GM12801 (cell line): ENCODE results near the gene CCDC68.

ENCODE experiments used
- CTCF ChIP-seq: IDR thresholded peaks from one replicate; pipeline ENCODE4 v1.5.1; 2011; ENCODE audit warnings: control low read depth; ENCODE audit not compliant: insufficient read length; ENCODE audit errors: extremely low read depth

CCDC68 gene

GRCh38 chr18:54948350-54948837 lies 10.9 kb downstream of the CCDC68 start:
- TF ChIP-seq CTCF: no peak

GRCh38 chr18:54947091-54947490 lies 12.2 kb downstream of the CCDC68 start:
- TF ChIP-seq CTCF: no peak

- TF ChIP-seq CTCF: no peak
These were observed 13.1 kb downstream of the CCDC68 start for GRCh38 chr18:54946149-54946581.

GRCh38 chr18:54945576-54946125 lies 13.6 kb downstream of the CCDC68 start:
- no peak for TF ChIP-seq CTCF

GRCh38 chr18:54942569-54942968 lies 16.7 kb downstream of the CCDC68 start:
- no peak for TF ChIP-seq CTCF

- TF ChIP-seq CTCF: no peak
These were observed 17.1 kb downstream of the CCDC68 start for GRCh38 chr18:54942144-54942543.

- TF ChIP-seq CTCF: no peak
These were observed 19.8 kb downstream of the CCDC68 start for GRCh38 chr18:54939361-54939917.
